Measurements from ENCODE around the gene SASH1.

GRCh38 chr6:148514091-148514845, 171.6 kb downstream of the SASH1 start:
- TF ChIP-seq POLR2A (IDR thresholded peaks at IDR 0.05) = no peak
- TF ChIP-seq CTCF (IDR thresholded peaks at IDR 0.05) = no peak
- TF ChIP-seq EP300 (IDR thresholded peaks at IDR 0.05) = no peak

Data from ovary (tissue), 3 donors.